Right lobe of liver (tissue), 6 donors: ENCODE results near the gene PSMG3. TPM values are rescaled to one million over a fixed set of nuclear protein-coding genes. Genes with fewer than 3 reads are reported as not detected.
A peak's percentile ranks its signal among the peaks of the same experiment; 100 is the strongest.

Experiments used
- ATAC-seq, 4 donors: fragments of 200-7000 bp; cut with Tn5 transposase; one replicate each; pipeline ENCODE4 v1.9.1; 2020; ENCODE audit warnings: mild to moderate bottlenecking in 4 of 4, moderate library complexity in 4 of 4
- DNase-seq, 3 donors: peaks; one replicate each; pipeline ENCODE4 v3.0.0-alpha.2; 2020
- H3K27ac ChIP-seq, 3 donors: fragments of 200-600 bp; one replicate each; pipeline ENCODE4 v1.8.0; 2022
- H3K27me3 ChIP-seq, 2 donors: fragments of 200-600 bp; one replicate each; pipeline ENCODE4 v1.8.0; 2022
- H3K36me3 ChIP-seq, 4 donors: fragments of 200-600 bp; sonication (generic) in 1 of 4; one replicate each; pipeline versions ENCODE4 v1.5.1 to v1.8.0; 2017 to 2022; ENCODE audit warnings: control low read depth in 1 of 4
- H3K4me1 ChIP-seq, 4 donors: fragments of 200-600 bp; sonication (generic) in 1 of 4; one replicate each; pipeline versions ENCODE4 v1.5.1 to v1.8.0; 2017 to 2022; ENCODE audit warnings: control low read depth in 1 of 4
- H3K4me3 ChIP-seq, 3 donors: fragments of 200-600 bp; one replicate each; pipeline ENCODE4 v1.8.0; 2022
- H3K9me3 ChIP-seq, 4 donors: fragments of 200-600 bp; sonication (generic) in 1 of 4; one replicate each; pipeline versions ENCODE4 v1.5.1 to v1.8.0; 2017 to 2022; ENCODE audit warnings: control low read depth in 1 of 4
- CTCF ChIP-seq, 4 donors: fragments of 200-600 bp in 3 of 4; fragments of 450-650 bp in 1 of 4; IDR thresholded peaks; one replicate each; pipeline versions ENCODE4 v1.5.1 to v1.8.0; 2016 to 2022; ENCODE audit warnings: antibody characterized with exemption in 4 of 4, mild to moderate bottlenecking in 2 of 4
- POLR2A ChIP-seq: fragments of 450-650 bp; IDR thresholded peaks from one replicate; pipeline ENCODE4 v1.6.1; 2017; ENCODE audit warnings: antibody characterized with exemption, mild to moderate bottlenecking
- WGBS: methylation state at CpG from one replicate; pipeline ENCODE4 v1.1.6; 2018; ENCODE audit warnings: low coverage, low lambda C conversion rate; ENCODE audit not compliant: insufficient coverage; ENCODE audit errors: missing lambda C conversion rate; 5-methylcytosine and 5-hydroxymethylcytosine counted together
- intact Hi-C, 2 donors: fragments of 100-400 bp; cut with DNase I; formaldehyde crosslinking; loops; one replicate each; pipeline versions ENCODE4 v1.11.2 to v1.14.1; 2022
- total RNA-seq, 6 experiments: library from RNA; depleted of rRNA in 2 of 6; stranded (reverse); fragments of >200 nt in 2 of 6; fragmentation: NEBNext Ultra II Directional in 3 of 6; extraction: Animal tissue kit (Norgen Biotek cat#: 25700) in 3 of 6; gene quantifications; one replicate each; pipeline versions ENCODE4 v1.1.0 to v1.2.4, GENCODE V29; 2016 to 2023
- donor health status: DM: no; HTN: yes; CAD: no.
- donor health status: DM: no; HTN: no; CAD: no.
- donor health status: DM: no; HTN: no; CAD: no.
- donor health status: DM: no; HTN: yes; CAD: no.
- donor health status: DM: no; HTN: yes; CAD: no.

Gene PSMG3
- total RNA-seq, 6 experiments from 2014 or later: 7.6 to 28.1 (median 9.2) TPM

GRCh38 chr7:1542329-1542728, 27.5 kb downstream of the PSMG3 start:
- Histone ChIP-seq H3K27ac (no peak overlapping the region), H3K9me3 (no peaks in the 10 kb centered on the region), H3K4me1 (peaks cover 0 to 6% (median 3%) of the 10 kb centered on the region in 4 donors), H3K4me3 (no peak overlapping the region), H3K36me3 (peaks cover 0 to 10% (median 8%) of the 10 kb centered on the region in 4 donors), H3K27me3 (no peaks in the 10 kb centered on the region)
- TF ChIP-seq CTCF (IDR thresholded peaks at IDR 0.05) (no peak), POLR2A (no peak)
- ATAC-seq (no peak), DNase-seq (peak in 1 of 3 donors; percentile 31)
- 84% methylated on average over 13 of the region's 21 CpGs for whole genome bisulfite sequencing
- intact Hi-C loops: no loop called here

GRCh38 chr7:1541431-1542162, 28.2 kb downstream of the PSMG3 start:
- H3K27ac ChIP-seq: no peak overlapping the region
- H3K4me3 ChIP-seq: no peak overlapping the region
- peaks cover 0 to 13% (median 6%) of the 10 kb centered on the region in 4 donors for H3K4me1 ChIP-seq
- H3K27me3 ChIP-seq: no peaks in the 10 kb centered on the region
- intact Hi-C loops: no loop called here
- WGBS: 89% methylated on average over 9 of the region's 33 CpGs
- ATAC-seq: no peak
- no peaks in the 10 kb centered on the region for H3K9me3 ChIP-seq
- no peak for TF ChIP-seq CTCF (IDR thresholded peaks at IDR 0.05)
- TF ChIP-seq POLR2A: no peak
- DNase-seq: peak in 1 of 3 donors; percentile 25
- peaks cover 0 to 10% (median 8%) of the 10 kb centered on the region in 4 donors for H3K36me3 ChIP-seq

GRCh38 chr7:1540776-1541271, 29.0 kb downstream of the PSMG3 start:
- intact Hi-C loops: no loop called here
- H3K36me3 ChIP-seq: peaks cover 0 to 10% (median 8%) of the 10 kb centered on the region in 4 donors
- no peak for ATAC-seq
- H3K4me3 ChIP-seq: no peak overlapping the region
- H3K27me3 ChIP-seq: no peaks in the 10 kb centered on the region
- H3K9me3 ChIP-seq: no peaks in the 10 kb centered on the region
- WGBS: 91% methylated on average over 9 of the region's 31 CpGs
- H3K27ac ChIP-seq: no peak overlapping the region
- DNase-seq: peak in 2 of 3 donors; percentile 25 to 44
- TF ChIP-seq CTCF (IDR thresholded peaks at IDR 0.05) (no peak), POLR2A (no peak)
- H3K4me1 ChIP-seq: peaks cover 0 to 17% (median 7%) of the 10 kb centered on the region in 4 donors

GRCh38 chr7:1539882-1540775, 29.7 kb downstream of the PSMG3 start:
- Histone ChIP-seq H3K4me3 (no peak overlapping the region), H3K27ac (no peak overlapping the region), H3K36me3 (peaks cover 0 to 10% (median 8%) of the 10 kb centered on the region in 4 donors), H3K9me3 (no peaks in the 10 kb centered on the region), H3K27me3 (no peaks in the 10 kb centered on the region), H3K4me1 (peaks cover 0 to 17% (median 7%) of the 10 kb centered on the region in 4 donors)
- intact Hi-C loops: no loop called here
- WGBS: 96% methylated on average over 13 of the region's 73 CpGs
- DNase-seq: peak in 2 of 3 donors; percentile 27 to 48
- ATAC-seq: no peak
- no peak for TF ChIP-seq POLR2A
- TF ChIP-seq CTCF (IDR thresholded peaks at IDR 0.05): no peak
